PC-9 (cell line): Measurements from ENCODE around the gene SEMA3C. TPM values are rescaled to one million over a fixed set of nuclear protein-coding genes. Genes with fewer than 3 reads are reported as not detected.

ENCODE experiments used
- BruUV-seq: library from RNA; stranded (reverse); fragments of 400-500 nt; replicated peaks from 2 replicates; lab custom pipeline; 2021; lab: Mats Ljungman, UMichigan
- CTCF ChIA-PET: fragments of 300-600 bp; sonication (Branson Sonifier 250); formaldehyde crosslinking; loops from one replicate; lab custom pipeline; 2022; ENCODE audit warnings: antibody characterized with exemption; lab: Charles Lee
- POLR2A ChIA-PET: fragments of 300-600 bp; sonication (Branson Sonifier 250); formaldehyde crosslinking; loops from one replicate; lab custom pipeline; 2022; ENCODE audit warnings: antibody characterized with exemption; ENCODE audit not compliant: unreplicated experiment; lab: Charles Lee
- DNase-seq, 2 experiments: peaks; one replicate each; pipeline versions ENCODE4 v3.0.0 to v3.0.0-alpha.2; 2015 to 2022; ENCODE audit warnings: mixed read lengths in 1 of 2
- H2AFZ ChIP-seq: fragments of 200-600 bp; sonication (generic); 2 replicates; pipeline ENCODE4 v1.8.1; 2017; ENCODE audit warnings: antibody characterized with exemption
- H3F3A ChIP-seq: fragments of 200-600 bp; sonication (generic); 2 replicates; pipeline ENCODE4 v1.8.1; 2017; ENCODE audit warnings: antibody characterized with exemption, mild to moderate bottlenecking, low read depth; ENCODE audit not compliant: insufficient read depth
- H3K27ac ChIP-seq: fragments of 200-600 bp; sonication (generic); 2 replicates; pipeline ENCODE4 v1.6.1; 2016; ENCODE audit warnings: mixed run types
- H3K27me3 ChIP-seq: fragments of 200-600 bp; sonication (generic); 2 replicates; pipeline ENCODE4 v1.6.1; 2016; ENCODE audit warnings: low read depth, mixed run types; ENCODE audit not compliant: insufficient read depth
- H3K36me3 ChIP-seq: fragments of 200-600 bp; sonication (generic); 2 replicates; pipeline ENCODE4 v1.6.1; 2016; ENCODE audit warnings: low read depth, mixed run types
- H3K4me1 ChIP-seq: fragments of 200-600 bp; sonication (generic); replicated peaks from 2 replicates; pipeline ENCODE4 v1.6.1; 2016; ENCODE audit warnings: mixed run types; ENCODE audit not compliant: insufficient read depth
- H3K4me2 ChIP-seq: fragments of 200-600 bp; sonication (generic); 2 replicates; pipeline ENCODE4 v1.6.1; 2017; ENCODE audit warnings: mixed run types
- H3K4me3 ChIP-seq: fragments of 200-600 bp; sonication (generic); 2 replicates; pipeline ENCODE4 v1.6.1; 2016; ENCODE audit warnings: mixed run types
- H3K79me2 ChIP-seq: fragments of 200-600 bp; sonication (generic); 2 replicates; pipeline ENCODE4 v1.6.1; 2017; ENCODE audit warnings: low read depth, mixed run types
- H3K9me2 ChIP-seq: fragments of 200-600 bp; sonication (generic); 2 replicates; pipeline ENCODE4 v1.8.1; 2017; ENCODE audit warnings: mild to moderate bottlenecking; ENCODE audit not compliant: insufficient read depth
- H3K9me3 ChIP-seq: fragments of 200-600 bp; sonication (generic); 2 replicates; pipeline ENCODE4 v1.8.1; 2016; ENCODE audit warnings: low read depth; ENCODE audit not compliant: insufficient read depth
- H4K20me1 ChIP-seq: fragments of 200-600 bp; sonication (generic); 2 replicates; pipeline ENCODE4 v1.8.1; 2017; ENCODE audit not compliant: insufficient read depth
- CTCF ChIP-seq: fragments of 200-600 bp; sonication (generic); conservative IDR thresholded peaks from 2 replicates; pipeline ENCODE4 v1.6.1; 2017; ENCODE audit warnings: mixed run types, antibody characterized with exemption, mild to moderate bottlenecking, moderate library complexity
- EZH2 ChIP-seq: fragments of 200-600 bp; sonication (generic); IDR thresholded peaks from 2 replicates; pipeline ENCODE4 v1.8.0; 2017; ENCODE audit warnings: antibody characterized with exemption, low read depth
- intact Hi-C: fragments of 100-400 bp; cut with micrococcal nuclease; formaldehyde crosslinking; loops from one replicate; pipeline ENCODE4 v1.10.0; 2022; ENCODE audit not compliant: unreplicated experiment
- total RNA-seq: library from RNA; stranded (reverse); gene quantifications from 2 replicates; pipeline ENCODE4 v1.2.3, GENCODE V29; 2021

SEMA3C gene
- total RNA-seq, 1 experiment from 2014 or later: 19.9 TPM

GRCh38 chr7:80707318-80707717, 211.5 kb downstream of the SEMA3C start:
- Histone ChIP-seq H2AFZ (no peak overlapping the region), H3K9me2 (no peaks in the 10 kb centered on the region), H3K4me2 (no peak overlapping the region), H3K4me3 (no peak overlapping the region), H3K27ac (no peak overlapping the region), H3K9me3 (no peaks in the 10 kb centered on the region), H3K27me3 (no peaks in the 10 kb centered on the region), H3F3A (no peaks in the 10 kb centered on the region), H3K36me3 (no peaks in the 10 kb centered on the region), H4K20me1 (no peaks in the 10 kb centered on the region), H3K4me1 (no peaks in the 10 kb centered on the region), H3K79me2 (no peaks in the 10 kb centered on the region)
- DNase-seq: no peak
- intact Hi-C loops: no loop called here
- ChIA-PET CTCF (interaction anchor here (0.7 kb wide), 1 partner anchor 581 kb away, joined by 4 read pairs; no protein-coding TSS in a partner anchor), POLR2A (no interaction called here)
- TF ChIP-seq CTCF: no peak
- no peak for TF ChIP-seq EZH2
- no TSS peak for BruUV-seq

- no peaks in the 10 kb centered on the region for H3K9me2 ChIP-seq
- no peak overlapping the region for H3K4me2 ChIP-seq
- intact Hi-C loops: no loop called here
Observed at GRCh38 chr7:80705130-80705781, 213.6 kb downstream of the SEMA3C start.

GRCh38 chr7:80703272-80703671, 215.6 kb downstream of the SEMA3C start:
- H3K4me1 ChIP-seq: no peaks in the 10 kb centered on the region
- no peak overlapping the region for H3K4me2 ChIP-seq
- no TSS peak for BruUV-seq
- no peaks in the 10 kb centered on the region for H3K9me2 ChIP-seq
- no peaks in the 10 kb centered on the region for H3K9me3 ChIP-seq
- ChIA-PET CTCF (interaction anchor here (0.6 kb wide), 1 partner anchor 760 kb away, joined by 4 read pairs; no protein-coding TSS in a partner anchor), POLR2A (no interaction called here)
- H3K79me2 ChIP-seq: no peaks in the 10 kb centered on the region
- H3F3A ChIP-seq: no peaks in the 10 kb centered on the region
- TF ChIP-seq CTCF (no peak), EZH2 (no peak)
- DNase-seq: no peak
- no peak overlapping the region for H3K27ac ChIP-seq
- H3K36me3 ChIP-seq: no peaks in the 10 kb centered on the region
- intact Hi-C loops: no loop called here
- H2AFZ ChIP-seq: no peak overlapping the region
- H3K4me3 ChIP-seq: no peak overlapping the region
- H4K20me1 ChIP-seq: no peaks in the 10 kb centered on the region
- no peaks in the 10 kb centered on the region for H3K27me3 ChIP-seq

More at GRCh38 chr7:80705130-80705781, 213.6 kb downstream of the SEMA3C start:
- no peak overlapping the region for H3K4me3 ChIP-seq
- DNase-seq: no peak
- H3K79me2 ChIP-seq: no peaks in the 10 kb centered on the region
- BruUV-seq: no TSS peak
- no peaks in the 10 kb centered on the region for H3K9me3 ChIP-seq
- H3K27me3 ChIP-seq: no peaks in the 10 kb centered on the region
- no peak overlapping the region for H3K27ac ChIP-seq
- TF ChIP-seq EZH2: no peak
- TF ChIP-seq CTCF: no peak
- CTCF ChIA-PET: no interaction called here
- POLR2A ChIA-PET: no interaction called here
- H3F3A ChIP-seq: no peaks in the 10 kb centered on the region
- H4K20me1 ChIP-seq: no peaks in the 10 kb centered on the region
- no peaks in the 10 kb centered on the region for H3K4me1 ChIP-seq
- no peak overlapping the region for H2AFZ ChIP-seq
- no peaks in the 10 kb centered on the region for H3K36me3 ChIP-seq
